HepG2 (cell line): ENCODE data around the gene SCUBE1. TPM values are rescaled to one million over a fixed set of nuclear protein-coding genes. Genes with fewer than 3 reads are reported as not detected.

Experiments
- ATAC-seq: fragments of 200-7000 bp; cut with Tn5 transposase; 3 replicates; pipeline ENCODE4 v1.9.1; 2020; ENCODE audit warnings: mild to moderate bottlenecking, moderate library complexity
- BruUV-seq: library from RNA; stranded (reverse); fragments of 400-500 nt; replicated peaks from 2 replicates; lab custom pipeline; 2021; lab: Mats Ljungman, UMichigan
- CTCF ChIA-PET: fragments of 300-600 bp; formaldehyde crosslinking; extraction: SDS; loops from one replicate; lab custom pipeline; 2021; ENCODE audit warnings: low total read pairs, inconsistent platforms, low intra/inter-chr PET ratio; lab: Yijun Ruan, JAX
- POLR2A ChIA-PET: fragments of 350-600 bp; sonication (Branson Sonifier 250); formaldehyde crosslinking; loops from one replicate; lab custom pipeline; 2020; ENCODE audit warnings: antibody characterized with exemption, inconsistent platforms; lab: Yijun Ruan, JAX
- DNase-seq: peaks from one replicate; pipeline ENCODE4 v3.0.0-alpha.2; 2015; ENCODE audit warnings: low spot score
- FAIRE-seq: peaks from 3 replicates; lab custom pipeline; 2011; peaks lifted over from hg19 to GRCh38; lab: Jason Lieb, UNC
- H2AFZ ChIP-seq: one replicate; pipeline ENCODE4 v1.6.1; 2011; ENCODE audit warnings: low read length, inconsistent platforms
- H3K27ac ChIP-seq: fragments of 300-600 bp; 3 replicates; pipeline ENCODE4 v1.8.0; 2011; ENCODE audit warnings: mixed run types, mild to moderate bottlenecking, mixed read lengths, low read length, inconsistent platforms; ENCODE audit not compliant: insufficient read depth; ENCODE audit errors: extremely low read length
- H3K27me3 ChIP-seq, 2 experiments: fragments of 200-600 bp in 1 of 2; 2 replicates in 1 of 2; 3 replicates in 1 of 2; pipeline versions ENCODE4 v1.6.0 to v1.8.0; 2011; ENCODE audit warnings: low read length in 2 of 2, mild to moderate bottlenecking in 2 of 2, moderate library complexity in 2 of 2, inconsistent platforms in 1 of 2; ENCODE audit not compliant: insufficient read depth in 2 of 2, control insufficient read depth in 1 of 2
- H3K36me3 ChIP-seq, 2 experiments: fragments of 200-600 bp in 1 of 2; replicated peaks in 1 of 2; 2 replicates in 1 of 2; 3 replicates in 1 of 2; pipeline versions ENCODE4 v1.5.1 to v1.8.0; 2011; ENCODE audit warnings: low read length in 2 of 2, inconsistent platforms in 1 of 2; ENCODE audit not compliant: insufficient read depth in 2 of 2, control insufficient read depth in 1 of 2
- H3K4me1 ChIP-seq: 2 replicates; pipeline ENCODE4 v1.5.1; 2012; ENCODE audit warnings: low read length, inconsistent platforms; ENCODE audit not compliant: insufficient read depth
- H3K4me2 ChIP-seq: 2 replicates; pipeline ENCODE4 v1.6.0; 2011; ENCODE audit warnings: low read depth, low read length, inconsistent platforms
- H3K4me3 ChIP-seq, 3 experiments: fragments of 200-600 bp in 1 of 3; sonication (generic), shearing (Covaris generic) in 1 of 3; replicated peaks in 1 of 3; 2 replicates each; pipeline ENCODE4 v1.5.1; 2011 to 2016; ENCODE audit warnings: low read length in 3 of 3, inconsistent platforms in 2 of 3, low read depth in 2 of 3, mild to moderate bottlenecking in 2 of 3, control low read depth in 1 of 3, mixed read lengths in 1 of 3; ENCODE audit not compliant: insufficient read depth in 1 of 3
- H3K79me2 ChIP-seq: one replicate; pipeline ENCODE4 v1.6.1; 2011; ENCODE audit warnings: low read length, inconsistent platforms; ENCODE audit not compliant: insufficient read depth
- H3K9ac ChIP-seq: 2 replicates; pipeline ENCODE4 v1.6.0; 2011; ENCODE audit warnings: mild to moderate bottlenecking, low read depth, low read length, inconsistent platforms; ENCODE audit not compliant: insufficient read depth
- H3K9me3 ChIP-seq: 2 replicates; pipeline ENCODE4 v1.5.1; 2012; ENCODE audit warnings: mild to moderate bottlenecking, low read length
- H4K20me1 ChIP-seq: 2 replicates; pipeline ENCODE4 v1.6.0; 2011; ENCODE audit warnings: inconsistent platforms, mild to moderate bottlenecking, low read length, moderate library complexity; ENCODE audit not compliant: insufficient read depth
- CCAR2 ChIP-seq: fragments of 200-400 bp; formaldehyde crosslinking; optimal IDR thresholded peaks from 2 replicates; pipeline ENCODE3; 2018; ENCODE audit warnings: low read depth, mild to moderate bottlenecking, low read length, moderate library complexity
- CEBPB ChIP-seq: IDR thresholded peaks from 2 replicates; pipeline ENCODE4 v1.6.1; 2011; ENCODE audit warnings: low read depth, low read length, improper control_type of control experiment, borderline replicate concordance
- HOXA3 ChIP-seq: sonication (generic); formaldehyde crosslinking; IDR thresholded peaks from 2 replicates; pipeline ENCODE4 v1.5.0; 2020; ENCODE audit warnings: missing genetic modification reagents
- KLF16 ChIP-seq, 2 experiments: sonication (generic) in 1 of 2; formaldehyde crosslinking in 1 of 2; IDR thresholded peaks; 2 replicates each; pipeline versions ENCODE4 v1.6.1 to v1.8.0; 2016 to 2023; ENCODE audit warnings: missing genetic modification reagents in 2 of 2, missing compliant biosample characterization in 1 of 2
- NBN ChIP-seq: fragments of 450-650 bp; conservative IDR thresholded peaks from 2 replicates; pipeline ENCODE4 v1.6.1; 2017
- RXRA ChIP-seq: sonication (generic); formaldehyde crosslinking; IDR thresholded peaks from 2 replicates; pipeline ENCODE4 v1.5.1; 2020; ENCODE audit warnings: missing genetic modification reagents
- SP5 ChIP-seq: IDR thresholded peaks from 2 replicates; pipeline ENCODE4 v1.6.1; 2016; ENCODE audit warnings: low read depth, borderline replicate concordance
- ZBTB38 ChIP-seq: sonication (generic); formaldehyde crosslinking; IDR thresholded peaks from 2 replicates; pipeline ENCODE4 v1.5.1; 2020; ENCODE audit warnings: mild to moderate bottlenecking, missing genetic modification reagents
- ZBTB7B ChIP-seq: sonication (generic); formaldehyde crosslinking; IDR thresholded peaks from 2 replicates; pipeline ENCODE4 v1.4.0; 2020; ENCODE audit warnings: missing genetic modification reagents
- ZNF674 ChIP-seq: sonication (generic); formaldehyde crosslinking; IDR thresholded peaks from 2 replicates; pipeline ENCODE4 v1.5.0; 2020; ENCODE audit warnings: low read depth, mild to moderate bottlenecking, missing genetic modification reagents
- ZSCAN12 ChIP-seq: sonication (generic); formaldehyde crosslinking; IDR thresholded peaks from 2 replicates; pipeline ENCODE4 v1.9.0; 2021; ENCODE audit warnings: mild to moderate bottlenecking, missing genetic modification reagents
- WGBS: methylation state at CpG from one replicate; pipeline ENCODE4 v1.1.6; 2017; ENCODE audit warnings: low lambda C conversion rate; 5-methylcytosine and 5-hydroxymethylcytosine counted together
- in situ Hi-C: cut with HindIII; loops from 2 replicates; pipeline ENCODE4 v1.10.0; 2017; ENCODE audit warnings: low pct_unique_long_range_greater_than_20kb; ENCODE audit not compliant: extremely low pct_ligation_motif_present
- intact Hi-C: fragments of 100-400 bp; cut with micrococcal nuclease; formaldehyde crosslinking; loops from one replicate; pipeline ENCODE4 v1.10.0; 2022; ENCODE audit not compliant: unreplicated experiment
- polyA plus RNA-seq, 8 experiments: library from polyadenylated mRNA; depleted of rRNA in 3 of 8; stranded (reverse) in 7 of 8; unstranded in 1 of 8; fragments of >200 nt; fragmentation: Illumina TruSeq in 4 of 8; extraction: Trizol in 4 of 8; gene quantifications; 2 replicates each; pipeline versions ENCODE4 v1.2.1 to v1.2.3, GENCODE V29; 2011 to 2016; ENCODE audit warnings: low read depth in 4 of 8, missing spikeins in 1 of 8, mixed read lengths in 1 of 8; ENCODE audit not compliant: insufficient read depth in 1 of 8
- total RNA-seq, 5 experiments: library from RNA; depleted of rRNA; stranded (reverse); fragments of >200 nt; fragmentation: Illumina TruSeq; extraction: Trizol; gene quantifications; 2 replicates each; pipeline ENCODE4 v1.2.3, GENCODE V29; 2016; ENCODE audit warnings: low read depth in 1 of 5
- TF ChIP-seq, protein P1 (sequence below): sonication (generic); formaldehyde crosslinking; IDR thresholded peaks from 2 replicates; pipeline ENCODE4 v1.4.0; 2020; ENCODE audit warnings: missing genetic modification reagents
- TF ChIP-seq, protein P2 (sequence below): sonication (generic); formaldehyde crosslinking; IDR thresholded peaks from 2 replicates; pipeline ENCODE4 v1.4.0; 2020; ENCODE audit warnings: mild to moderate bottlenecking, missing genetic modification reagents

The SCUBE1 gene
- total and polyA plus RNA-seq, 2 of the 13 experiments (the other 11 are each of a cell fraction or from before 2014, with no cell fraction given) = under 0.01 to 0.05 TPM

DNA sequence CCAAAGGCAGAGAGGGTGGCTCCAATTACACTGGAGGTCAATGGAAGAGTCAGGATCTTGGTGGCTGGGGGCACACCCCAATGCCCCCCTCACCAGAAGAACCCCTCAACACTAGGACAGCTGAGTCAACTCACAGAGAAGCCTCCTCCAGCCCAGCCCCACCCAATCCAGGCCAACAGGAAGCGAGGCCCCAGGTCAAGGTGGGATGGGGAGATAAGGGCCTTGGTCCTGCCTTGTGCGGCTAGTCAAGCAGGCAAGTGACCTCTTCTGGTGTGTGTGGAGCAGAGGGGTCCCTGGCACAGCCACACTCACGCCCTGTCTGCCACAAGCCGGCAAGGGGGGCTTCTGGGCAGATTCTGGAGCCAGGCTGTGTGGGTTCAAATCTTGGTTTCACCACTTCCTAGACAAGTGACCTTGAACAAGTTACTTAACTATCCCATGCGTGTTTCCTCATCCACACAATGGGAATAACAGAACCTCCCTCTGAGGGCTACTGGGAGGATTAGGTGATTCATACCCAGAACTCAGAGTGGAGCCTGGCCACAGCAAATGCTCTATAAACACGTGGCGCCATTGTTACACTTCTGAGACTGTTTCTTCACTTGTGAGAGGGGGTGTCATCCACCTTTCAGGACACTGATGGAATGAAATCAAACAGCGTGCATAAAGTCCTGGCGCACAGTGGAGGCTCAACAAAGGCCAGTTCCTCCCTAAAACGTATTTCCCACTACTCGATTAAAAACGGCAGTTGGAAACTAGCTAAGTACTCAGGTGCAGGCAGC lies 159.5 kb downstream of the SCUBE1 start (continued):
- TF ChIP-seq RXRA (CRISPR knock-in tag) = no peak
- TF ChIP-seq ZBTB38 (CRISPR knock-in tag) = peak; percentile 84
- 0 out of 4 replicates have a peak, but pooled peaks of 1 of the 2 experiments have one; percentile 30 for TF ChIP-seq KLF16 (CRISPR knock-in tag; IDR thresholded peaks at IDR 0.05)
- no peak for TF ChIP-seq CCAR2
- no peak for TF ChIP-seq SP5 (CRISPR knock-in tag)
- 0 out of 2 replicates have a peak, but pooled peaks have one; percentile 21 for TF ChIP-seq CEBPB
- TF ChIP-seq HOXA3 = peak; percentile 19; the same call in 1 of the 2 replicates
- TF ChIP-seq, all 625 proteins: peak for 14

DNA sequence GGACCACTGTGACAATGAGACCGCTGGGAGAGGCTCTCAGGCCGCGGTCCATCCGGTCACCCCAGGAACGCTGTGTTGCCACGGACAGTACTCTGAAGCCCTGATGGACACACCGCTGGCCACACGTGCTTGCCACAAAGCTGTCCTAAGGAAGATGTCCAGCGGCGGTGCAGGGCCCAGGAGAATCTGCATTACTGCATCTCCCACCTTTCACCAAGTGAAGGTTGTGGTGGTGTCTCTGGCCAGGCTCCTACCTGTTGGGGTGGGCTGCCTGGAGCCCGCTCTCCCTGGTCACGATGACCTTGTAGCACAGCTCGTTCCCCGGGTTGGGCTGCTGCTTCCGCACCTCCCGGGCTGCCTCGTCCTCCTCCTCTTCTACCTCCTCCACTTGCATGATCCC lies 160.4 kb downstream of the SCUBE1 start:
- ATAC-seq (no peak), DNase-seq (no peak), FAIRE-seq (no peak)
- Histone ChIP-seq H3K4me2 (no peak overlapping the region), H3K27ac (no peak overlapping the region), H3K36me3 (peaks cover 9 to 25% of the 10 kb centered on the region in 2 experiments; a peak in 4 of 5 replicates), H4K20me1 (no peaks in the 10 kb centered on the region), H3K9ac (no peak overlapping the region), H3K4me1 (peaks cover 26% of the 10 kb centered on the region), H3K27me3 (no peaks in the 10 kb centered on the region), H3K79me2 (peaks cover 14% of the 10 kb centered on the region), H3K4me3 (no peak overlapping the region), H2AFZ (no peak overlapping the region), H3K9me3 (no peaks in the 10 kb centered on the region)
- CTCF ChIA-PET = no interaction called here
- intact Hi-C loops (no loop called here), in situ Hi-C loops (no loop called here)
- POLR2A ChIA-PET = no interaction called here
- WGBS = 96% methylated on average over 7 of the region's 17 CpGs
- no peak for TF ChIP-seq ZNF674
- no peak for TF ChIP-seq ZBTB7B (CRISPR knock-in tag)
- TF ChIP-seq ZSCAN12 (CRISPR knock-in tag) = no peak
- TF ChIP-seq, protein P1, sequence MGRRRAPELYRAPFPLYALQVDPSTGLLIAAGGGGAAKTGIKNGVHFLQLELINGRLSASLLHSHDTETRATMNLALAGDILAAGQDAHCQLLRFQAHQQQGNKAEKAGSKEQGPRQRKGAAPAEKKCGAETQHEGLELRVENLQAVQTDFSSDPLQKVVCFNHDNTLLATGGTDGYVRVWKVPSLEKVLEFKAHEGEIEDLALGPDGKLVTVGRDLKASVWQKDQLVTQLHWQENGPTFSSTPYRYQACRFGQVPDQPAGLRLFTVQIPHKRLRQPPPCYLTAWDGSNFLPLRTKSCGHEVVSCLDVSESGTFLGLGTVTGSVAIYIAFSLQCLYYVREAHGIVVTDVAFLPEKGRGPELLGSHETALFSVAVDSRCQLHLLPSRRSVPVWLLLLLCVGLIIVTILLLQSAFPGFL (CRISPR knock-in tag) = no peak
- TF ChIP-seq, protein P2, sequence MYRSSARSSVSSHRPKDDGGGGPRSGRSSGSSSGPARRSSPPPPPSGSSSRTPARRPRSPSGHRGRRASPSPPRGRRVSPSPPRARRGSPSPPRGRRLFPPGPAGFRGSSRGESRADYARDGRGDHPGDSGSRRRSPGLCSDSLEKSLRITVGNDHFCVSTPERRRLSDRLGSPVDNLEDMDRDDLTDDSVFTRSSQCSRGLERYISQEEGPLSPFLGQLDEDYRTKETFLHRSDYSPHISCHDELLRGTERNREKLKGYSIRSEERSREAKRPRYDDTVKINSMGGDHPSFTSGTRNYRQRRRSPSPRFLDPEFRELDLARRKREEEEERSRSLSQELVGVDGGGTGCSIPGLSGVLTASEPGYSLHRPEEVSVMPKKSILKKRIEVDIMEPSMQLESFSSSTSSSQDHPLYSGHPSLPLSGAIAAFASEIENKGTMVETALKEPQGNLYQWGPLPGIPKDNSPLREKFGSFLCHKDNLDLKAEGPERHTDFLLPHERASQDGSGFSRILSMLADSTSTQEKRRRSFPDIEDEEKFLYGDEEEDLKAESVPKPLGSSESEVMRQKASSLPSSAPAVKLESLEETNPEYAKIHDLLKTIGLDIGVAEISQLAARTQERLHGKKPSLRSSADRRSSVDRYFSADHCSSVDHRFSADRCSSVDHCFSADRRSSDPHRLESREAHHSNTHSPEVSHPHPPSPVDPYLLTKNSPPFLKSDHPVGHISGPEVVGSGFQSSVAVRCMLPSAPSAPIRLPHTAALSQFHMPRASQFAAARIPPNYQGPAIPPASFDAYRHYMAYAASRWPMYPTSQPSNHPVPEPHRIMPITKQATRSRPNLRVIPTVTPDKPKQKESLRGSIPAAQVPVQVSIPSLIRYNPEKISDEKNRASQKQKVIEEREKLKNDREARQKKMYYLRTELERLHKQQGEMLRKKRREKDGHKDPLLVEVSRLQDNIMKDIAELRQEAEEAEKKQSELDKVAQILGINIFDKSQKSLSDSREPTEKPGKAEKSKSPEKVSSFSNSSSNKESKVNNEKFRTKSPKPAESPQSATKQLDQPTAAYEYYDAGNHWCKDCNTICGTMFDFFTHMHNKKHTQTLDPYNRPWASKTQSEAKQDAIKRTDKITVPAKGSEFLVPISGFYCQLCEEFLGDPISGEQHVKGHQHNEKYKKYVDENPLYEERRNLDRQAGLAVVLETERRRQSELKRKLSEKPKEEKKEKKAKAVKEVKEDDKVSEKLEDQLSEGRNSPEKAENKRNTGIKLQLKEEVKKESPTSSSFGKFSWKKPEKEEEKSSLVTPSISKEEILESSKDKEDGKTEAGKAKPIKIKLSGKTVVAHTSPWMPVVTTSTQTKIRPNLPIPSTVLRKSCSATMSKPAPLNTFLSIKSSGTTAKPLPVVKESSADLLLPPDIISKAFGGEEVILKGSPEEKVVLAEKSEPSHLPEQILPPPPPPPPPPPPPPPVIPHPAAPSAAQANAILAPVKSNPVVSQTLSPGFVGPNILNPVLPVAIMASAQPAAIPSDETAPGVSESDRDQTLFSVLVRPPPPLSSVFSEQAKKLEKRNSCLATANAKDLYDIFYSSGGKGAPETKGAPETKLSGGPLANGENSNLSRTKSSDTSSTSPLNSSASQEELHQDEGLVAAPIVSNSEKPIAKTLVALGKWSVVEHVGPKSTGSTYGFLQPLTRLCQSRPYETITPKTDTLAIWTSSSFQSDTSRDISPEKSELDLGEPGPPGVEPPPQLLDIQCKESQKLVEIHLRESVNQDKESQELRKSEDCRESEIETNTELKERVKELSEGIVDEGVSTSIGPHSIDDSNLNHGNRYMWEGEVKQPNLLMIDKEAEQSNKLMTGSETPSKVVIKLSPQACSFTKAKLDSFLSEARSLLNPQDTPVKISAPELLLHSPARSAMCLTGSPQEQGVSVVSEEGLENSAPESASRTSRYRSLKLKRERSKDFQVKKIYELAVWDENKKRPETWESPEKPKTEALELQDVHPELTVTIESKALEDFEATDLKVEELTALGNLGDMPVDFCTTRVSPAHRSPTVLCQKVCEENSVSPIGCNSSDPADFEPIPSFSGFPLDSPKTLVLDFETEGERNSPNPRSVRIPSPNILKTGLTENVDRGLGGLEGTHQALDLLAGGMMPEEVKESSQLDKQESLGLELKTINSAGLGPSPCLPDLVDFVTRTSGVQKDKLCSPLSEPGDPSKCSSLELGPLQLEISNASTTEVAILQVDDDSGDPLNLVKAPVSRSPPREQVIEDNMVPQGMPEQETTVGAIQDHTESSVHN = no peak
- TF ChIP-seq NBN = no peak
- BruUV-seq = no TSS peak
